ENCODE results near the gene ZNF222.

The ZNF222 gene

DNA sequence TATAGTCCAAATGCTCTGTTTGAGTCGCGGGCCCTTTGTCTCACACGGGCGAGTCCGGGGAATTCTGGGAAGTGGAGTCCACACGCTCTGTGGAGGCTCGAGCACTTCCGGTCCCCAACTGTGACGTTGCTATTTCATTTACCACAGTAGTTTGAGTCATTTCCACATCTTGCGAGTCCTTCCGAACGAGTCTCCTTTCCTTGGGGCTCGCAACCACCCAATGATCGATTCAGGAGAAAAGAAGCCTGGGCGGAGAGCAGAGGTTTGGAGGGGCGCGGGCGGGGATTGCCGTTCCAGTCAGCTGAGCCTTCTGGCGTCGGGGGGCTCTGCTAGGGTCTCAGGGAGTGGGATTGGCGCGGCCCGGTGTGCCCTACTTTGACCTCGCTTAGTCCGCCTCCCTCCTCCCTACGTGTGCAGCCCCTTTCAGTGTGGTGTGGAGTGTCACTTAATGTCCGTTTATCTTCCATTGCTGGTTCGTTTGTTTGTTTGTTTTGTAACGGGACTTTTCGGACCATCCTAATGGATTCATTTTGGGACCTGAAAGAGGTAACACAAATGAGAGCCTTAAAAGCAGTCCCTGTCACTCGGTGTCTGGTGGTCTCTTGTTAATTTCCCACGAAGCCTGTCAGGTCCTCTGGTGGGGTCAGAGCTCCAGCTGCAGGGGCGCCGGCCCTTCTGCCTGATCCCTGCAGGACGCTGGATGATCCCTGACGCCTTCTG, at the start of gene ZNF222:
TSS of gene ZNF222 (plus strand) at position 163 of the 720 bp plus-strand sequence. CDS start at position 221, 58 bp downstream.
- peak; percentile 53 for DNase-seq

DNA sequence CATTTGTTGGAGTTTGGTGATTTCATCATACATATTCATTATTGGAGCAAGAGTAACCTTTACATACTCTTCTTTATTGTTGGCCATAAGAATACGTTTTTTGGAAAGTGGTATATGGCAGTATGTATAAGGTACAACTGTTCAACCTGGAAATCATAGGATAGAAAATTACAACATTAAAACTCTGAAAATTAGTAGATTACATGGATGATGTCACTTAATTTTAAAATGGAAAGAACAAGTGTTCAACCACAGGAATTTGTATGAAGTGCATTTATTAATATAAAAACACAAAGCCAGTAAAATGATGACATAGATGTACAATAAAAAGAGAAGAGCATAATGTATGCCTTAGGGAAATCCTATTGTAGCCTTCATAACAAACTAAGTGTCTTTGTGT, 48.4 kb upstream of the ZNF222 start:
- DNase-seq, result no peak

DNA sequence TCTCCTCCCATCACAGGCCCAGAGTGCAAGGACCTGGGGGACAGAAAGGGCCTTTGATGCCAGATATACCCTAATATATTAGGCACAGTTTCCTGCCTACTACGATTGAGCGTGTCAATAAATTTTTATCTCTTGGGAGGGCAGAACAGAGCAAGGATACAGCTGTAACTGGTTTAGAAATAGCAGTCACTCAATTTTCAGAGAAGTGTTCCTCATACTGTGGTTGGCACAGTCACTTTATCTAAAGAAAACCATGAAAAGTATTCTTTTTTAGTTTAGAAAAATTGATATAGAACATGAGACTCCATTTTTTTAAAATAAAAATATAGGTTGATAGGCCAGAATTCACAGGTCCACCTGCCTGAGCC, 41.7 kb upstream of the ZNF222 start:
- no peak for DNase-seq

DNA sequence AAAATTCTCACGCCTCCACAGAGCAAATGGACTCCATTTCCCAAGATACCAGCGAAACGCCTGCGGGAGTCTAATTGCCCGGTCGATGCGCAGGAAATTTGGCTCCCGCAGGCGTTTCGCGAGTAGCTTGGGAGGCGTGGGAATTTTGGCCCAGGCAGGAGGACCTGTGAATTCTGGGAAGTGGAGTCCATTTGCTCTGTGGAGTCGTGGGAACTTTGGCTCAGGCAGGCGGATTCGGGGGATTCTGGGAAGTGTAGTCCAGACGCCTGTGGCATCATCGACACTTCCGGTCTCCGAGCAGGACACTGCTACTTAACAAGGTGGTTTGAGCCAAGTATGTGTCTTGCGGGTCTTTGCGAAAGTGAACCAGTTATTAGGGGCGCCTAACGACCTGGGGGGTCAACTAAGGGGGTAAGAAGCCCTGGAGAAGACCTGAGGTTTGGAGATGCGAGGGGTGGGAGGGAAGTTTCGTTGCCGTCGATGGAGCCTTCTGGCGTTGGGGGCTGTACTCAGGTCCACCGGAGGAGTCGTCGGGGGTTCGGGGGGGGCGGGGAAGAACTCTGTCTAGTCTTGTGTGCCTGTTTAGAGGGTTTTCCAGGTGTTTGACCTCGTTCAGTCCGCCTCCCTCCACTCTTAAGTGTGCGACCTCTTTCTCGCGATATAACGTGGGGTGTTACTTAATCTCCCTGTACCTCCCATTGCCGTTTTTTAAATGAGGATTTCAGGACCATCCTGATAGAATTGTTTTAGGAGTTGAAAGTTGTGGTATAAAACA, 41.1 kb upstream of the ZNF222 start, which contains the start of gene ZNF155:
TSS of gene ZNF155 (plus strand) at position 277 of the 775 bp plus-strand sequence. CDS start 4,356 bp downstream, outside the sequence.
- peak; percentile 92 for DNase-seq

DNA sequence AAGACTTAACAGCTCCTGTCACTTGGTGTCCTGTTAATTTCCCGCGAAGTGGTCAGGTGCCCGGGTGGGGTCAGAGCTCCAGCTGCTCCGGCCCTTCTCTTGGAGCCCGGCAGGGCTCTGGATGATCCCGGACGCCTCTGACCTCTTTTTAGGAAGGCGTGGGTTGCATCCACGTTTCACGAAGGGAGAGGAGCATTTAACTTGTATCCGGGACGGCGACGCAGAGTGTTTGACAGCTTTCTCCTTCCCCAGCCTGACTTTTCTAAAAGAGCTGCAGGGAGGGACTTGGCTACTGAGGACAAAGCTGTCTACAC, 40.5 kb upstream of the ZNF222 start:
- DNase-seq, result no peak

- no peak for DNase-seq
Observed at GRCh38 chr19:43997631-43998290, 27.4 kb upstream of the ZNF222 start.

DNA sequence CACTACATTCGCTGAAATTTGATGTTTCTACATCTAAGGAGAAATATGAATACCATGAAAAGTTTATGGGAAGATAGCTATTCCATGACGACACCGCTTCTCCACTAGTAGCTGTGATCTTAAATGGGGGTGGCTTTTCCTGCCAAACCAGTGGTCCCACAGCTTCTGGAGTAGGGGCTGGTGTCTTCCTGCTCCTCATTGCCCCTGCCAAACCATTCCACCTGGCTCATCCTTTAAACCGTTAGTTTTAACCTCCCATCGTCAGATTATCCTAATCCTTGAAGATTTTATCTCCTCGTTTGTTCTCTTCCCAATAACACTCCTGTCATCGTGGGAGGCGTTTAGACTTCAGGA, 23.0 kb upstream of the ZNF222 start:
- no peak for DNase-seq

DNA sequence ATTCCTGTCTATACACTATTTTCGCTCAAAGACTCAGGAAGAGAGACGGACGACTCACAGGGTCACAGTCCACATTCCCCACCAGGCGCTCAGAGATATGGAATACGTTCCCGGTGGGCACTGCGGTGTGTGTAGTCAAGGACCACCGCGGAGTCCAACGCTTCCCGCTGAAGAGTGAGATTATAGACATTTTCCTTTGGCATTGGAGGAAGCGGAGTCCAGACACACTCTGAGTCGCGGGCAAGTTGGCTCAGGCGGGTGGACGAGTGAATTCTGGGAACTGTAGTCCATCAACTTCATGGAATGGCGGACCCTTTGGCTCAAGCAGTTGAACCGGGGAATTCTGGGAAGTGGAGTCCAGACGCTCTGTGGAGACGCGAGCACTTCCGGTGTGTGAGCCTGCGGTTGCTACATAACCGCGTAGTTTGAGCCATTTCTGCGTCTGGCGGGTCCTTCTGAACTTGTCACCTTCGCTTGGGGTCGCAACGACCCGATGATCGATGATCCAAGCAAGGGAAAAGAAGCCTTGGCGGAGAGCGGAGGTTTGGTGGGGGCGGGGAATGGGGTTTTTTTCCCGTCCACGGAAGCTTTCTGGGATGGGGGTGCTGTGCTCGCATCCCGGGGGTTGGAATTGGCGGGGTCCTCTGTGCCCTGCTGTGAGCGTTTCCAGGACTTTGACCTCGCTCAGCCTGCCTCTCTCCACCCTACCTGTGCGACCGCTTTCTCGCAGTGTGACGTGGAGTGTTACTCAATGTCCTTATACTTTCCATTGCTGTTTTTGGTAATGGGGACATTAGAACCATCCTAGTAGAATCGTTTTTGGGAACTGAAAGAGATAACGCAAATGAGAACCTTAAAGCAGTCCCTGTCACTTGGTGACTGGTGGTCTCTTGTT, 22.4 kb upstream of the ZNF222 start, which contains the start of gene ZNF230:
TSS of gene ZNF230 (plus strand) at position 392 of the 895 bp plus-strand sequence. CDS start 4,122 bp downstream, outside the sequence.
- peak; percentile 80 for DNase-seq

- no peak for DNase-seq
Observed at GRCh38 chr19:44003461-44004009, 21.6 kb upstream of the ZNF222 start.

- no peak for DNase-seq
Observed at GRCh38 chr19:44005973-44006372, 19.2 kb upstream of the ZNF222 start.

GRCh38 chr19:44007473-44007872, 17.7 kb upstream of the ZNF222 start:
- no peak for DNase-seq

DNA sequence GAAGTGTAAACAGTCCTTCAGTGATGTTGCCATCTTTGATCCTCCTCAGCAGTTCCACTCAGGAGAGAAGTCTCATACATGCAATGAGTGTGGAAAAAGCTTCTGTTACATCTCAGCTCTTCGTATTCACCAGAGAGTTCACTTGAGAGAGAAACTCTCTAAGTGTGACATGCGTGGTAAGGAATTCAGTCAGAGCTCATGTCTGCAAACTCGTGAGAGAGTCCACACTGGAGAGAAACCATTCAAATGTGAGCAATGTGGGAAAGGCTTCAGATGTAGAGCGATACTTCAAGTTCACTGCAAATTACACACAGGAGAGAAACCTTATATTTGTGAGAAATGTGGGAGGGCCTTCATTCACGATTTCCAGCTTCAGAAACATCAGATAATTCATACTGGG, 14.7 kb upstream of the ZNF222 start:
- no peak for DNase-seq

DNA sequence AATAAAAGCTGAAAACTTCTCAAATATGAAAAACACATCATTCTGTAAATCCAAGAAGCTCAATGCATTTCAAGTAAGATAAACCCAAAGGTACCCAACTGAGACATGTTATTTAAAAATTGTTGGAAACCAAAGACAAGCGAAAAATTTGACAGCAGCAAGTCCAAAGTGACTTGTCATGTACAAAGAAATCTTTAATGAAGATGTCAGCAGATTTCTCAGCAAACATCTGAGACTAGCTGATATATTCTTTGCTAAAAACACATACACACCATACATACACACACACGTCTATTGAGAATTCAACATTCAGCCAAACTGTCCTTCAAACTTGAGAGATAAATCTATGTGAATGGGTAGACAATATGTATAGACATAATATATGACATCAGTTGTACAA, 5.7 kb upstream of the ZNF222 start:
- DNase-seq, result no peak

GRCh38 chr19:44021221-44021620, 4.0 kb upstream of the ZNF222 start:
- no peak for DNase-seq

DNA sequence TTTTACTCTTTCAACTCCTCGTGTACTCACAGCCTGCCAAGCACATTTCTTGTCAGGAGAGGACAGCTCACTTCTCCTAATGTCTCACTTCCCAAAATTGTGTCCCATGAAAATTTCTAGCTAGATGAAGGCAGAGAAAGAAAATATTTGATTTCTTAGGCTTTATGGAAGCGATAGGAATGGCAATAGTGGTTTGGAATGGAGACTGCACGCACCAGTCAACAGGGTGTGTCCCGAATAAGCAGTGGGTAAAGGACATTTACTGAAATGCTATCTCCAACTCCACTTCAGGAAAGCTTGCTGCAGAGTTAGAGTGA, 321 bp upstream of the ZNF222 start:
- no peak for DNase-seq

- no peak for DNase-seq
Observed at GRCh38 chr19:44026622-44027021, 1.4 kb downstream of the ZNF222 start.

GRCh38 chr19:44032001-44032610, 6.9 kb downstream of the ZNF222 start:
- no peak for DNase-seq

GRCh38 chr19:44042147-44042546, 17.0 kb downstream of the ZNF222 start:
- no peak for DNase-seq

DNA sequence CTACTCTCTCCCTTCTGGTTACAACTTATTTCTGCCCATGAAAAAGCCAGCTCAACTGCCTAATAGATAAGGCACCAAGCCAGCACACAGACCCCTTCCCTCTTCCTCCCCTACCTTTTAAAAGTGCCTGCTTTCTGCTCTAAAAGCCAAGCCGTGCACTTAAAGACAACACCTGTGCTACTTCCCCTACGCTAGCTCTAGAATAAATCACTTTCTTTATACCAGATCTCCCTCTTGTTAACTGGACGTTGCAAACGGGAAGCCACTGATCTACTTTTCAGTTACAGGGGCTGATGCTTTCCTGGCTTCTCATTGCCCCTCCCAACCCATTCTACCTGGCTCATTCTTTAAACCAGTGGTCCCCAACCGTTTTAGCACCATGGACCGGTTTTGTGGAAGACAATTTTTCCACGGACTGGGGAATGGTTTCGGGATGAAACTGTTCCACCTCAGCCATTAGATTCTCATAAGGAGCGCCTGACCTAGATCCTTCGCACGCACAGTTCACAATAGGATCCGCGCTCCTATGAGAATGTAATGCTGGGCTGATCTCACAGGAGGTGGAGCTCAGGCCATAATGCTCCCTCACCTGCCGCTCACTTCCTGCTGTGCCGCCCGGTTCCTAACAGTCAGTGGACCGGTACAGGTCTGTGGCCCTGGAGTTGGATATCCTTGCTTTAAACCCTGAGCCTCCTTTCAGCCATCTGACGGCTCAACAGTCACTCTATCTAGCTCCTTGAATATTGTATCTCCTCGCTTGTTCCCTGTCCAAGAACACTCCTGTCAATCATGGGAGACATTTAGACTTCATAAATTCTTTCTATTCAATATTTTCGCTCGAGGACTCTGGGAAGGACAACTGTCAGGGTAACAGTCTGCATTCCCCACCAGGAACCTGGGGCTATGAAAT, 25.8 kb downstream of the ZNF222 start:
- no peak for DNase-seq

DNA sequence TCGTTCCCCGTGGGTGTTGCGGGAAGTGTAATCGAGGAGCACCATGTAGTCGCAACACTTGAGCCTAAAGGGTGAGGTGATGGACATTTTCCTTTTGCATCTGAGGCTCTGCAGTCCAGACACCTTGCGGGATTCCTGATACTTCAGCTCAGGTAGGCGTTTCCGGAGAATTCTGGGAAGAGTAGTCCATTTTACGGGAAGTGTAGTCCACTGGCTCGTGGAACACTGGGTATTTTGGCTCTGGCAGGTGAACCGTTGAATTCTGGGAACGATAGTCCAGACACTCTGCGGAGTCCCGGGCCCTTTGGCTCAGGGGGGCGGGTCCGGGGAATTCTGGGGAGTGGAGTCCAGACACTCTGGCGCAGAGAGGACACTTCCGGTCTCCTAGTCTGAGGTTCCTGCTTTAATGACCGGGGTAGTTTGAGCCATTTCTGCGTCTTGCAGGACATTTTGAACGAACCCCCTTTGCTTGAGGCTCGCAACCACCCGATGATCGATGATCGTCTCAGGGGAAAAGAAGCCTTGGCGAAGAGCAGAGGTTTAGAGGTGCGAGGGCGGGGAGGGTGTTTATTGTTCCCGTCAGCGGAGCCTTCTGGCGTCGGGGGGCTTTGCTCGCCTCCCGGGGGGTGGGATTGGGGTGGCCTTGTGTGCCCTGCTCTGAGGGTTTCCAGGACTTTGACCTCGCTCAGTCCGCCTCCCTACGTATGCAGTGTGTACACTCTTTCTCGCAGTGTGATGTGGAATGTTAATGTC, 26.6 kb downstream of the ZNF222 start, which contains the start of gene ZNF223:
TSS of gene ZNF223 (plus strand) at position 387 of the 753 bp plus-strand sequence. CDS start 3,141 bp downstream, outside the sequence.
- DNase-seq, result peak; percentile 64

Data from SHP77 treated with DMSO at 0.1 percent for 48 hours (cell line).